IMR-90 (cell line): ENCODE measurements around the gene PLCL1. TPM values are rescaled to one million over a fixed set of nuclear protein-coding genes. Genes with fewer than 3 reads are reported as not detected.

ENCODE experiments used
- ATAC-seq: fragments of 200-7000 bp; cut with Tn5 transposase; 2 replicates; pipeline ENCODE4 v1.9.1; 2020; ENCODE audit warnings: low read depth, mild to moderate bottlenecking, moderate library complexity
- BruUV-seq: library from RNA; stranded (reverse); fragments of 400-500 nt; replicated peaks from 2 replicates; lab custom pipeline; 2021; lab: Mats Ljungman, UMichigan
- CTCF ChIA-PET: fragments of 300-600 bp; formaldehyde crosslinking; extraction: SDS; loops from one replicate; lab custom pipeline; 2021; ENCODE audit warnings: antibody characterized with exemption; lab: Yijun Ruan, JAX
- POLR2A ChIA-PET: fragments of 300-600 bp; sonication (Branson Sonifier 250); formaldehyde crosslinking; loops from one replicate; lab custom pipeline; 2022; ENCODE audit warnings: antibody characterized with exemption; ENCODE audit not compliant: unreplicated experiment; lab: Charles Lee
- DNase-seq: peaks from one replicate; pipeline ENCODE4 v3.0.0; 2013
- H2AFZ ChIP-seq: replicated peaks from 2 replicates; pipeline ENCODE3; 2013; ENCODE audit warnings: low read length, mild to moderate bottlenecking; ENCODE audit not compliant: poor library complexity
- H2AK5ac ChIP-seq: 2 replicates; pipeline ENCODE4 v1.6.1; 2013; ENCODE audit warnings: low read depth, low read length, inconsistent platforms
- H2AK9ac ChIP-seq: replicated peaks from 2 replicates; pipeline ENCODE3; 2013; ENCODE audit warnings: mild to moderate bottlenecking, low read depth, low read length, moderate library complexity; ENCODE audit not compliant: poor library complexity
- H2BK120ac ChIP-seq: 2 replicates; pipeline ENCODE4 v1.6.1; 2013; ENCODE audit warnings: low read depth, low read length, inconsistent platforms
- H2BK15ac ChIP-seq: 3 replicates; pipeline ENCODE4 v1.6.1; 2013; ENCODE audit warnings: low read depth, low read length, inconsistent platforms
- H2BK20ac ChIP-seq: 2 replicates; pipeline ENCODE4 v1.6.1; 2013; ENCODE audit warnings: low read depth, mild to moderate bottlenecking, inconsistent platforms, low read length, moderate library complexity
- H2BK5ac ChIP-seq: 2 replicates; pipeline ENCODE4 v1.6.1; 2013; ENCODE audit warnings: mild to moderate bottlenecking, low read depth, low read length, inconsistent platforms; ENCODE audit not compliant: poor library complexity, severe bottlenecking
- H3K14ac ChIP-seq: replicated peaks from 2 replicates; pipeline ENCODE4 v1.6.1; 2013; ENCODE audit warnings: low read depth, low read length, inconsistent platforms
- H3K18ac ChIP-seq: 2 replicates; pipeline ENCODE4 v1.6.1; 2013; ENCODE audit warnings: low read depth, low read length, control low read depth
- H3K23ac ChIP-seq: 2 replicates; pipeline ENCODE4 v1.6.1; 2013; ENCODE audit warnings: low read depth, low read length, inconsistent platforms
- H3K27ac ChIP-seq: 2 replicates; pipeline ENCODE4 v1.5.1; 2013; ENCODE audit warnings: mild to moderate bottlenecking, control low read depth, low read length; ENCODE audit not compliant: insufficient read depth
- H3K27me3 ChIP-seq: 2 replicates; pipeline ENCODE4 v1.6.1; 2013; ENCODE audit warnings: low read length; ENCODE audit not compliant: control insufficient read depth, insufficient read depth
- H3K36me3 ChIP-seq: 2 replicates; pipeline ENCODE4 v1.6.1; 2013; ENCODE audit warnings: low read length, mixed read lengths; ENCODE audit not compliant: control insufficient read depth, insufficient read depth
- H3K4ac ChIP-seq: 2 replicates; pipeline ENCODE4 v1.6.1; 2013; ENCODE audit warnings: low read depth, low read length, inconsistent platforms
- H3K4me1 ChIP-seq: 2 replicates; pipeline ENCODE4 v1.6.1; 2013; ENCODE audit warnings: low read length, mixed read lengths; ENCODE audit not compliant: control insufficient read depth, insufficient read depth
- H3K4me2 ChIP-seq: 2 replicates; pipeline ENCODE4 v1.6.1; 2013; ENCODE audit warnings: low read depth, mild to moderate bottlenecking, control low read depth, low read length, moderate library complexity
- H3K4me3 ChIP-seq: 2 replicates; pipeline ENCODE4 v1.5.1; 2013; ENCODE audit warnings: low read depth, mild to moderate bottlenecking, control low read depth, low read length, moderate library complexity; ENCODE audit not compliant: insufficient read depth
- H3K56ac ChIP-seq: 2 replicates; pipeline ENCODE4 v1.6.1; 2013; ENCODE audit warnings: low read length, inconsistent platforms; ENCODE audit not compliant: insufficient read depth; ENCODE audit errors: extremely low read depth
- H3K79me1 ChIP-seq, 2 experiments: 2 replicates each; pipeline ENCODE4 v1.6.1; 2013; ENCODE audit warnings: low read length in 2 of 2, inconsistent platforms in 1 of 2, low read depth in 1 of 2
- H3K9ac ChIP-seq: 2 replicates; pipeline ENCODE4 v1.6.1; 2013; ENCODE audit warnings: low read depth, low read length, control low read depth
- H3K9me1 ChIP-seq: 2 replicates; pipeline ENCODE4 v1.6.1; 2013; ENCODE audit warnings: low read length, inconsistent platforms; ENCODE audit not compliant: insufficient read depth
- H3K9me3 ChIP-seq: 2 replicates; pipeline ENCODE4 v1.6.1; 2013; ENCODE audit warnings: low read length; ENCODE audit not compliant: control insufficient read depth, insufficient read depth
- H4K20me1 ChIP-seq: 2 replicates; pipeline ENCODE4 v1.6.1; 2013; ENCODE audit warnings: low read length, inconsistent platforms; ENCODE audit not compliant: insufficient read depth
- H4K5ac ChIP-seq: 2 replicates; pipeline ENCODE4 v1.6.1; 2013; ENCODE audit warnings: mild to moderate bottlenecking, low read depth, low read length, control low read depth
- H4K8ac ChIP-seq, 2 experiments: 2 replicates each; pipeline ENCODE4 v1.6.1; 2013; ENCODE audit warnings: low read depth in 2 of 2, low read length in 2 of 2, control low read depth in 1 of 2, inconsistent platforms in 1 of 2
- H4K91ac ChIP-seq: 2 replicates; pipeline ENCODE4 v1.6.1; 2013; ENCODE audit warnings: low read depth, low read length, inconsistent platforms; ENCODE audit not compliant: insufficient read depth
- BHLHE40 ChIP-seq: fragments of 150-350 bp; IDR thresholded peaks from 2 replicates; pipeline ENCODE4 v1.6.1; 2016; ENCODE audit warnings: mild to moderate bottlenecking, low read depth, low read length
- CEBPB ChIP-seq: IDR thresholded peaks from 2 replicates; pipeline ENCODE4 v1.6.1; 2012; ENCODE audit warnings: low read depth, low read length, improper control_type of control experiment
- CHD1 ChIP-seq: IDR thresholded peaks from 2 replicates; pipeline ENCODE4 v1.6.1; 2012; ENCODE audit warnings: low read depth, low read length, improper control_type of control experiment
- FOS ChIP-seq: fragments of 150-350 bp; IDR thresholded peaks from 2 replicates; pipeline ENCODE4 v1.6.1; 2016; ENCODE audit warnings: low read depth, low read length
- MAFK ChIP-seq: IDR thresholded peaks from 2 replicates; pipeline ENCODE4 v1.6.1; 2012; ENCODE audit warnings: low read depth, low read length, improper control_type of control experiment
- MAZ ChIP-seq: IDR thresholded peaks from 2 replicates; pipeline ENCODE4 v1.6.1; 2012; ENCODE audit warnings: low read depth, mild to moderate bottlenecking, low read length, improper control_type of control experiment, moderate library complexity, borderline replicate concordance
- MXI1 ChIP-seq: IDR thresholded peaks from 2 replicates; pipeline ENCODE4 v1.6.1; 2012; ENCODE audit warnings: low read depth, mild to moderate bottlenecking, low read length, moderate library complexity, borderline replicate concordance
- NFE2L2 ChIP-seq: fragments of 150-350 bp; IDR thresholded peaks from 2 replicates; pipeline ENCODE4 v1.6.1; 2016; ENCODE audit warnings: low read depth, mild to moderate bottlenecking, low read length
- POLR2A ChIP-seq: IDR thresholded peaks from 2 replicates; pipeline ENCODE4 v1.6.1; 2012; ENCODE audit warnings: mild to moderate bottlenecking, low read depth, low read length
- RAD21 ChIP-seq: IDR thresholded peaks from 2 replicates; pipeline ENCODE4 v1.6.1; 2012; ENCODE audit warnings: low read length, improper control_type of control experiment
- RCOR1 ChIP-seq: IDR thresholded peaks from 2 replicates; pipeline ENCODE4 v1.6.1; 2012; ENCODE audit warnings: mild to moderate bottlenecking, low read length, improper control_type of control experiment; ENCODE audit not compliant: insufficient replicate concordance
- RFX5 ChIP-seq: IDR thresholded peaks from 2 replicates; pipeline ENCODE4 v1.8.0; 2012; ENCODE audit warnings: low read depth, mild to moderate bottlenecking, low read length, moderate library complexity
- SMC3 ChIP-seq: fragments of 150-350 bp; IDR thresholded peaks from 2 replicates; pipeline ENCODE4 v1.6.1; 2016; ENCODE audit warnings: low read depth, mild to moderate bottlenecking, antibody characterized with exemption, low read length, moderate library complexity
- dilution Hi-C: fragments of 300-500 bp; cut with HindIII; formaldehyde crosslinking; loops from one replicate; pipeline ENCODE4 v1.14.3; 2018; ENCODE audit warnings: low sequenced_read_pairs; ENCODE audit not compliant: unreplicated experiment
- in situ Hi-C: fragments of 300-500 bp; cut with MboI; formaldehyde crosslinking; loops from 3 replicates; pipeline ENCODE4 v1.14.3; 2019; ENCODE audit warnings: low sequenced_read_pairs, inconsistent platforms, mixed read lengths
- intact Hi-C: fragments of 100-400 bp; cut with micrococcal nuclease; formaldehyde crosslinking; loops from 2 replicates; pipeline ENCODE4 v1.10.0; 2022
- polyA plus RNA-seq, 3 experiments: library from polyadenylated mRNA; depleted of rRNA; stranded (reverse); fragments of >200 nt; gene quantifications; 2 replicates each; pipeline ENCODE4 v1.2.3, GENCODE V29; 2012; ENCODE audit warnings: low replicate concordance in 1 of 3
- total RNA-seq: library from RNA; depleted of rRNA; stranded (reverse); fragments of >200 nt; gene quantifications from 2 replicates; pipeline ENCODE4 v1.2.3, GENCODE V29; 2012
- TF ChIP-seq, protein P1 (sequence below): fragments of 150-350 bp; IDR thresholded peaks from 2 replicates; pipeline ENCODE4 v1.6.1; 2016; ENCODE audit warnings: low read depth, mild to moderate bottlenecking, low read length, moderate library complexity, borderline replicate concordance
- TF ChIP-seq, protein P2 (sequence below): conservative IDR thresholded peaks from 2 replicates; pipeline ENCODE4 v1.5.1; 2012; ENCODE audit warnings: mild to moderate bottlenecking, low read depth, low read length, improper control_type of control experiment
- TF ChIP-seq, protein P3 (sequence below): fragments of 150-350 bp; IDR thresholded peaks from 2 replicates; pipeline ENCODE4 v1.6.1; 2017; ENCODE audit warnings: mild to moderate bottlenecking, antibody characterized with exemption, low read length, low read depth

The PLCL1 gene
- total and polyA plus RNA-seq, 2 of the 4 experiments (the other 2 are of a cell fraction) = 0.14 to 0.18 TPM

DNA sequence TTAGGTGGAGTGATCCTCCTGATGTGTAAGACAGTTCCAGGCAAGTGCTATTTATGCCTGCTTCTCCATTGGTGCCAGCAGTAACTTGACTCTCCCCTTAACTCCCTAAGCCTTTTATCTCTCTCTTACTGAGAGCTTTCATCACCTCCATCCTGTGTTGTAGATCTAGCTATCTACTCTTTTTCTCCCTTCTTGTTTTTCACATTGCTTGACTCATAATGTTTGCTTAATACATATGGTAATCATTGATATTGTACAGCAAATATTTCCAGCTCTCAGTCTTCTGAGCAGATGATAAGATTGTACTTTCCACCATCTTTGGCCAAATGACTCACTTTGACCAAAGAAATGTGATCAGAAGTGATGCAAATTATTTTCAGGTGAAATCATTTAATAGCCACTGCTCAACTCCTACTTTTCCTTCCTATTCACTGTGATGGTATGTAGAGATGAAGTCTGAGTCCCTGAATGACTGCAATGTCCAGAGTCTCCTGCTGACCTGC is 165.0 kb downstream of the PLCL1 start:
- CTCF ChIA-PET = no interaction called here
- no peak overlapping the region for H4K5ac ChIP-seq
- dilution Hi-C loops (no loop called here), in situ Hi-C loops (no loop called here), intact Hi-C loops (no loop called here)
- TF ChIP-seq RAD21 (no peak), POLR2A (no peak), CHD1 (no peak), BHLHE40 (no peak), NFE2L2 (no peak), MAFK (no peak), RFX5 (no peak), RCOR1 (no peak), FOS (no peak), MAZ (no peak), CEBPB (no peak), SMC3 (no peak), MXI1 (no peak)
- TF ChIP-seq, protein P1, sequence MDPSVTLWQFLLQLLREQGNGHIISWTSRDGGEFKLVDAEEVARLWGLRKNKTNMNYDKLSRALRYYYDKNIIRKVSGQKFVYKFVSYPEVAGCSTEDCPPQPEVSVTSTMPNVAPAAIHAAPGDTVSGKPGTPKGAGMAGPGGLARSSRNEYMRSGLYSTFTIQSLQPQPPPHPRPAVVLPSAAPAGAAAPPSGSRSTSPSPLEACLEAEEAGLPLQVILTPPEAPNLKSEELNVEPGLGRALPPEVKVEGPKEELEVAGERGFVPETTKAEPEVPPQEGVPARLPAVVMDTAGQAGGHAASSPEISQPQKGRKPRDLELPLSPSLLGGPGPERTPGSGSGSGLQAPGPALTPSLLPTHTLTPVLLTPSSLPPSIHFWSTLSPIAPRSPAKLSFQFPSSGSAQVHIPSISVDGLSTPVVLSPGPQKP = no peak
- TF ChIP-seq, protein P2, sequence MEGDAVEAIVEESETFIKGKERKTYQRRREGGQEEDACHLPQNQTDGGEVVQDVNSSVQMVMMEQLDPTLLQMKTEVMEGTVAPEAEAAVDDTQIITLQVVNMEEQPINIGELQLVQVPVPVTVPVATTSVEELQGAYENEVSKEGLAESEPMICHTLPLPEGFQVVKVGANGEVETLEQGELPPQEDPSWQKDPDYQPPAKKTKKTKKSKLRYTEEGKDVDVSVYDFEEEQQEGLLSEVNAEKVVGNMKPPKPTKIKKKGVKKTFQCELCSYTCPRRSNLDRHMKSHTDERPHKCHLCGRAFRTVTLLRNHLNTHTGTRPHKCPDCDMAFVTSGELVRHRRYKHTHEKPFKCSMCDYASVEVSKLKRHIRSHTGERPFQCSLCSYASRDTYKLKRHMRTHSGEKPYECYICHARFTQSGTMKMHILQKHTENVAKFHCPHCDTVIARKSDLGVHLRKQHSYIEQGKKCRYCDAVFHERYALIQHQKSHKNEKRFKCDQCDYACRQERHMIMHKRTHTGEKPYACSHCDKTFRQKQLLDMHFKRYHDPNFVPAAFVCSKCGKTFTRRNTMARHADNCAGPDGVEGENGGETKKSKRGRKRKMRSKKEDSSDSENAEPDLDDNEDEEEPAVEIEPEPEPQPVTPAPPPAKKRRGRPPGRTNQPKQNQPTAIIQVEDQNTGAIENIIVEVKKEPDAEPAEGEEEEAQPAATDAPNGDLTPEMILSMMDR = no peak
- TF ChIP-seq, protein P3, sequence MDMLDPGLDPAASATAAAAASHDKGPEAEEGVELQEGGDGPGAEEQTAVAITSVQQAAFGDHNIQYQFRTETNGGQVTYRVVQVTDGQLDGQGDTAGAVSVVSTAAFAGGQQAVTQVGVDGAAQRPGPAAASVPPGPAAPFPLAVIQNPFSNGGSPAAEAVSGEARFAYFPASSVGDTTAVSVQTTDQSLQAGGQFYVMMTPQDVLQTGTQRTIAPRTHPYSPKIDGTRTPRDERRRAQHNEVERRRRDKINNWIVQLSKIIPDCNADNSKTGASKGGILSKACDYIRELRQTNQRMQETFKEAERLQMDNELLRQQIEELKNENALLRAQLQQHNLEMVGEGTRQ = no peak
- H2AK5ac ChIP-seq = no peak overlapping the region
- no peaks in the 10 kb centered on the region for H3K79me1 ChIP-seq
- H3K9me1 ChIP-seq = no peaks in the 10 kb centered on the region
- ATAC-seq = no peak; the same call in 1 of the 2 replicates
- H4K8ac ChIP-seq = no peak overlapping the region
- no peak overlapping the region for H2BK20ac ChIP-seq
- H3K4me3 ChIP-seq = no peak overlapping the region
- POLR2A ChIA-PET = no interaction called here
- no peak overlapping the region for H3K4ac ChIP-seq
- H2BK15ac ChIP-seq = no peak overlapping the region
- H3K9ac ChIP-seq = no peak overlapping the region
- H3K23ac ChIP-seq = no peak overlapping the region
- H2AFZ ChIP-seq = no peak overlapping the region
- no peak overlapping the region for H3K4me2 ChIP-seq
- H4K20me1 ChIP-seq = no peaks in the 10 kb centered on the region
- no TSS peak for BruUV-seq
- DNase-seq = peak; percentile 65
- H2AK9ac ChIP-seq = no peak overlapping the region
- H3K36me3 ChIP-seq = no peaks in the 10 kb centered on the region
- H3K4me1 ChIP-seq = no peaks in the 10 kb centered on the region
- no peak overlapping the region for H3K27ac ChIP-seq
- no peak overlapping the region for H4K91ac ChIP-seq
- H2BK120ac ChIP-seq = no peak overlapping the region
- H3K56ac ChIP-seq = no peak overlapping the region
- H3K27me3 ChIP-seq = no peaks in the 10 kb centered on the region
- no peaks in the 10 kb centered on the region for H3K9me3 ChIP-seq
- H3K18ac ChIP-seq = no peak overlapping the region
- no peak overlapping the region for H2BK5ac ChIP-seq
- H3K14ac ChIP-seq = no peak overlapping the region
